Stimulated activated CD8-positive, alpha-beta memory T cell treated with anti-CD3 and anti-CD28 coated beads, Interleukin-15, amount 100 ng/mL, for 4 hours (primary cell): ENCODE results near the gene PDGFB.

Source experiments
- DNase-seq, 2 donors: peaks; one replicate each; pipeline ENCODE4 v3.0.0-alpha.2; 2020; ENCODE audit warnings: low read depth in 2 of 2

PDGFB gene

DNA sequence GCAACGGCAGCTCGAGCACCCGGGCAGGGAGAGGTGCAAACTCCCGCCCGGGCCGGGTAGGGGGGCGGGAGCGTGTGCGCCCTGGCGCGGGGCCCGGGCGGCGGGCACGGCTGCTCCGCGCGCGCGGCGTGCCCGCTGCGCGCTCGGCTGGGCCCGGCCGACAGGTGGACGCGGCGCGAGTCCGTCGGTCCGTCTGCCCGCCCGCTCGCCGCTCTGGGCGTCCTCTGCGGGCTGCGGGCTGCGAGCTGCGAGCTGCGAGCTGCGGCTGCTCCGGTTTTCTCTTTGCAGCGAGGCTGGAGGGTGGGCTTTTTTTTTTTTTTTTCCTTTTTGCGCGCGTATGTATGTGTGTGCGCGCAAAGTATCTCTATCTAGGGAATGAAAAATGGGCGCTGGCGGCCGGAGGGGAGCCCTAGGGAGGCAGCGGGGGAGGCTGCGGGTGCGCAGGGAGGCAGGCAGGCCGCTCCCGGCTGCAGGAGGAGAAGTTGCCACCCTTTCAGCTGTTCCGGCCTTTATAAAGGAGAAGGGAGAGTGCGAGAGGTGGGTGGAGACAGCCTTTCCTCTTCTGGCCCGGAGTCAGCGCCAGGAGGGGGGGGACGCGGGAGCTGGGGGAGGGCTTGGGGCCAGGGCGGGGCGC lies at the start of gene PDGFB:
PDGFB (minus strand) TSS at position 487 of the 634 bp plus-strand sequence. CDS start 1,019 bp downstream, outside the sequence.
- no peak for DNase-seq

DNA sequence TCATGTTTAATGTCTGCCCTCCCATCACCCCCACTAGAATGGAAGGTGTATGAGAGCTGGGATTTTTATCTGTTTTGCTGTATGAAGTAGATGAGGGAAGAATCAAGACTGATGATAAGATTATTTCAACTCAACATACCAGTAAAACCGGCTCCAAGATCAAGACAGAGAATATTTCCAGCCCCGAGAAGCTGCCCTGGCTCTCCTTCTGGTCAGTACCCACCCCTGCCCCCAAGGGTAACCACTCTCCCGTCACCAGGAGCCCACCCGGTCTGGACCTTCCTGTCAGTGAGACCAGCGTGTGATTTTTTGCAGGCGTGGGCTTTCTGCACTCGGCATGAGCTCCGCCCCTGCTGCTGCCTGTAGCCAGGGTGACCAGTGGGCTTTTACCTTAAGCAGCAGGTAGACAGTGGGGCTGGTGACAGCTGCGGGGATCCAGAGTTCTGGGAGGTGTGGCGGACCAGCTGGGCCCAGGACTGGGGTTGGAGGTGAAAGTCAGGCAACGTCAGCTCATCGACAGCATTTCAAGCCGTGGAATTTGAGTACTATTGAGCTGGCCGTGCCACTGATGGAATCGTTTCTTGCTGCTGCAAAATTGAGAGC lies 49.1 kb upstream of the PDGFB start:
- DNase-seq, result no peak

GRCh38 chr22:39292561-39293074 lies 47.8 kb upstream of the PDGFB start:
- DNase-seq, result no peak

GRCh38 chr22:39292031-39292462 lies 47.3 kb upstream of the PDGFB start:
- DNase-seq, result no peak

DNA sequence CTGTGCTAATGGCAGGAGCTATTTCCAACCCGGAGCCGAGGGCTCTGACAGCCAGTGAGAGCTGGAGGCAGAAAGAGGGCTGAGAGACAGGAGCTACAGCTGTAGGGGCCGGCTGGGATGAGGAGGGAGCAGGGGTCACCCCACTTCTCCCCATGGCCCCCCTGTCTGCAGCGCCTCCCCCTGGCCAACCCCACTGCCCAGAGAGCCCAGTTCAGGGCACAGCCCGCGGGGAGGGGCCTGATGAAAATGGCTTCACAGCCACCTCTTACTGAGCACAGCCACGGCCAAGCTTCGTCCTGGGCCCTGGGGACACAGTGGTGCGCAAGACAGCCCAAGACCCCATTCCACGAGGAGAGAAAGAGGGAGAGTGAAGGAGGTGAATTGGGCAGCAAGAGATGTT lies 46.7 kb upstream of the PDGFB start:
- DNase-seq, result no peak

- no peak for DNase-seq
Measured at GRCh38 chr22:39290724-39291161, 46.0 kb upstream of the PDGFB start.

- no peak for DNase-seq
Measured at GRCh38 chr22:39289975-39290720, 45.4 kb upstream of the PDGFB start.

DNA sequence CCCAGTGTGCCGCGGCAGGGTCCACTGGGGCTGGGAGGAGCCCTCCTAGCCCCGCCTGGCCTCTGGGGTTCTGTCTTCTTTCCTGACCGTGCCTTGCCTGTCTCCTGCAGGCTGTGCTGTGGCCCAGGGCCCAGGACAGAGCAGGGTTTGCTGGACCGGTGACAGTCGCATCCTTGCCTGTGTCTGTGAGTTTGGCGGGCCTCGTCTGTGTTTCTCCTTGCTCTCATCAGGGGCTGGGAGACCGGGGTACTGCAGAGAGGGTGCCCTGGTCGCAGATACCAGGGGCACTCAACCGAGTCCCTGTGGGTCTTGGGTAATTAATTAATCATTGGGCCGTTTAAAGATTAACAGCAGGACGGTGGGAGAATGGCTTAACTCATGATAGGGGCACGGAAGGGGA lies 44.8 kb upstream of the PDGFB start:
- DNase-seq, result no peak

DNA sequence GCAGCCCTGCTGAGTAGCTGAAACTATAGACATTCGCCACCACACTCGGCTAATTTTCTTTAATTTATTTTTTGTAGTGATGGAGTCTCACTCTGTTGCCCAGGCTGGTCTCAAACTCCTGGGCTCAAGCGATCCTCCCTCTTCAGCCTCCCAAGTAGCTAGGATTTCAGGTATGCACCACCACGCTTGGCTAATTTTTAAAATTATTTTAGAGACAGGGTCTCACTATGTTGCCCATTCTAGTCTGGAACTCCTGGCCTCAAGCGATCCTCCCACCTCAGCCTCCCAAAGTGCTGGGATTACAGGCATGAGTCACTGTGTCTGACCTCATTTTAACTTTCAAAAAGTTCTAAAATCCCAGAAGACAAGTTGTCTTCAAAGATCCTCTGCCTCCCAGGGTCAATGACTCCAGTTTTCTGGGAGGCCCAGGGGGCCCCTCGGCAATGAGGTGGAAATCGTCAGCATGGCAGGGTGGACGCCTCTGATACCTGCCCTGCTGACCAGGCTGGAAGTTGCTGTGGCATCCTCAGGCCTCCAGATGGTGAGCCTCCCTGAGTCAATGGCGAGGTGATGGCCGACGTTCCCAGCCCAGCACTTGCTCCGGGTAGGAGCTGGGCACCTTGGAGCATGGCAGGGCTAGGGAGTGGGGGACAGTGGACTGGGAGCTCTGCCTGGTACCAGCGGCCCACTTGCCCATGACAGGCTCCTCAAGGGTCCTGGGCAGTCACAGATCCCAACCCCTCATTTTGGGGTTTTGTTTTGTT lies 43.5 kb upstream of the PDGFB start:
- DNase-seq, result no peak

DNA sequence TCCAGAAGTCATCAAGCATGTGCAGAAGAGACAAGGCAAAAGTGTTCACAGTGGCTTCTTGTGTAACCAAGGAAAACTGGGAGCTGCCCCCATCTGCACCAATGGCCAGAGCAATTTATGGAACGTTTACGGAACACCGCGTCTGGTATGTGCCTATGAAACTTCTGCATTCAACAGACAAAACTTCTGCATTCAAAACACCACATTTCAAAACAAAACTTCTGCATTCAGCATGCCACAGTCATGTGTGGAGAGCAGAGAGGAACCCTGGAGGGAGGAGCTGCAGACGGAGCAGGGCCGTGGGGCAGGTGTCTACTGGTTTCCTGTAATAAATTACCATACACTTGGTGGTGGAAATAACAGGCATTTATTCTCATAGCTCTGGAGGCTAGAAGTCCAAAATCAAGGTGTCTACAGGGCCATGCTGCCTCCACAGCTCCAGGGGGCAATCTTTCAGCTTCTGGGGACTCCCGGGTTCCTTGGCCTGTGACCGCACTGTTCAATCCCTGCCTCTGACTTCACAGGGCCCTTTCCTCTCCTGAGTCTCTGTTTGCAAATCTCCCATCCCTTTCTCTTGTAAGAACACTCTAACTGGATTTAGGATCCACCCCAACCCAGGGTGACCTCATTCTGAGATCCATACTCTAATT lies 42.4 kb upstream of the PDGFB start:
- DNase-seq, result no peak

- DNase-seq, result no peak
Measured at GRCh38 chr22:39284983-39285382, 40.2 kb upstream of the PDGFB start.

DNA sequence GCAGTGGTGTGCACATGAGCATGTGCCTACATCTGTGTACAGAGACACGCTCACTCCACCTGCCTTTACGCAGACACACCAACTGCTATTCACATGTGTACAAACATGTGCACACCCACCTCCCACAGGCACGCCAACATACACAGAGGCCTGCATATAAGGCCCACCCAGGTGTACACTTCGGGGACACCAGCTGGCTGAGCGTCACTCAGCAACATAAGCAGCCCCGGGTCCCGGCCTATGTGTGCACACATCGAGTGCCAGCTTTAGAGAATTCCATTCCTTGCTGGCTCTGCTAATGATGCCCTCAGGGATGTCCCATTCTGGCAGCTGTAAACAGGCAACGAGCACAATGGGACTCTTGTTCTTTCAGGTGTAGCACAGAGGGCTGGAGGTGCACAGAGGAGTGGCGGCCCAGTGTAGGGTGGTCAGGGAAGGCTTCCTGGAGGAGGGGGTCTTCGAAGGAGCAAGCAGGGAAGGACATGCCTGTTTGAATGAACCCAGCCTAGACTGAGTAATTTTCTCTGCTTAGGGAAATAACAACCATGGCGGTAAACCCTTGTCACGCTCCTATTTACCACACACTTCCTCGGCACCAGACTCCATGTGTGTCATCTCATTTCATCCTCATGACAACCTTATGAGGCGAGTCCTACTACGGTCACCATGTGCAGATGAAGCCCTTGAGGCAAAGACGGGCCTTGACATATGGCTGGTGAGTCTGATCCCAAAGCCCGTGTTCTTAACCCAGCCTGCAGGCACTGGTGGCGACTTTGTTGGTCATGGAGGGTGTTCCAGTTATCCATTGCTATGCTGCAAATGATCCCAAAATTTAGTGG lies 39.6 kb upstream of the PDGFB start:
- no peak for DNase-seq

GRCh38 chr22:39283322-39284141 lies 38.8 kb upstream of the PDGFB start:
- no peak for DNase-seq

DNA sequence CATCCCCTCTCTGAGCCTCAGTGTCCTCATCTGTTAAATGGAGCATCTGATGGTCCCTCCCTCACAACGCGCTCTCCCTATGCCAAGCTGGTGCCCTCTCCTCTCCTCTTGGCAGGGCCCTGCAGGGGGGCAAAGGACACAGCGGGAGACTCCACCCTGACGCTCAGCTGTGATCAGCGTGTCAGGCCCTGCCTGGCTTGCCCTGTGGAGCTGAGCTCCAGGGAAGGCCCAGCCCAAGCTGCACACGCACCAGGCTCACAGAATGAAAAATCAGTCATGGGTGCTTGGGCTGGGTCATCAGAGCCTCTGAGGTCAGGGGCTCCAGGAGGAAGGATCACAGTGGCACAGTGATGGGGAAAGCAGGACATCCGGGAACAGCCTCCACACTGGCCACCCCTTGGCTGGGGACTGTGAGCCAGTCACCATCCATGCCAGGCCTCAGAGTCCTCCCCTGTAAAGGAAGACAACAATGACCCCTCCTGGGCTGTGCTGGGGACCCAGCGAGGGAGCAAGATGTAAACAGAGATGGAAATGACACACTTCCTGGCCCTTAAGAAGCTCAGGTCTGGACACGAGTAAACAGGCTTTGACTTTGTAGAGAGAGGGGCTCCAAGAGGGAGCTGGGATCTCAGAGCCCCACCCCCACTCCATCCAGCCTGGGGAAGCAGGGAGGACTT lies 38.0 kb upstream of the PDGFB start:
- no peak for DNase-seq

DNA sequence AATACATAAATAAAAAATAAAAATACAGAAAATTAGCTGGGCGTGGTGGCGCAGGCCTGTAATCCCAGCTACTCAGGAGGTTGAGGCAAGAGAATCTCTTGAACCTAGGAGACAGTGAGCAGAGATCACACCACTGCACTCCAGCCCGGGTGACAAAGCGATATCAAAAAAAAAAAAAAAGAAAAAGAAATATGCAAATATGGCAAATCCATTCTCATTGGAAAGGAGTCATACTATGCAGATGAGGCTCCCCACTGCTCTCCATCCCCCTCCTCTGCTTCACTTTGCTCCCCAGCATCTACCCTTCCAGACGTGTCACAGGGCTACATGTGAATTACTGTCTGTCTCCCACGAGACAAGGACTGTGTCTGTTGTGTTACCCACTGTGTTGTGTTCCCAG lies 36.3 kb upstream of the PDGFB start:
- no peak for DNase-seq

DNA sequence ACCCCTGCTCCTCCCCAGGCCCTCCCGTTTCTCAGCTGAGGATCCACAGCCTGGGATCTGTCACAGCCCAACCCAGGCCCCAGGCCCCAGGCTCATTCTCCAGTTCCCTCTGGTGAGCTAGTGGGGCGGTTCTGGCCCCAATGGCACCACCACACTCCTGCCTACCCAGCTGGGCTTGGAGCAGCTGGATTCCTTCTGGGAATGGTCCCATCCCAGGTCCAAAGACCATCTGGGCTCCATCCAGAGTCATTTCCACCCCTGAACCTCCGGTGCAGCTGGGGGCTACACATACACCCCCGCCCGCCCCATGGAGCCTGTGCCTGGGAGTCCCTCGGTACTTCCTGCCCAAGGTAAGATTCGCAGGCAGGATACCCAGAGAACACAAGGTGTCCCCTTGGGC lies 35.5 kb upstream of the PDGFB start:
- no peak for DNase-seq

DNA sequence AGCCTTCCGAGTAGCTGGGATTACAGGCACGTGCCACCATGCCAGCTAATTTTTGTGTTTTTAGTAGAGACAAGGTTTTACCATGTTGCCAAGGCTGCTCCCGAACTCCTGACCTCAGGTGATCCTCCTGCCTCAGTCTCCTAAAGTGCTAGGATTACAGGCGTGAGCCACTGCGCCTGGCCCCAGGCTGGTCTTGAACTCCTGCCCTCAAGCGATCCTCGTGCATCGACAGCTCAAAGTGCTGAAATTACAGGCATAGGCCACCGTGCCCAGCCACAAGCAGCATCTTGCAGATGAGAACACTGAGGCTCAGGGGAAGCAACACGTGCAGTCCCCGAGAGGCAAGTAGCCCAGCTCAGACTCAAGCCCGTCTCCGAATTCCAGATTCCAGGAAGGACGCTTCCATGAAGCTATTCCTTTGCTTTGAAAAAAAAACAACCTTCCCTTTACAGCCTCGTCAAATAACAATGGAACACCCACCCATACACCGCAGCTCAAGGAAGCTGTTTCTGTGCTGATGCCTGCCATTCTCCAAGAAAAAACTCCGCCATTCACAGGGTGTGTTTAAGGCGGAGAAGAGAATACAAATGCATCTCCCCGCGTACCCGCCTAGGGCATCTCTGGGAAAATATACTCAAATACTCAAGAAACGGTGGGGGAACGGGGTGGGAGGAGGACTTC lies 34.5 kb upstream of the PDGFB start:
- no peak for DNase-seq

DNA sequence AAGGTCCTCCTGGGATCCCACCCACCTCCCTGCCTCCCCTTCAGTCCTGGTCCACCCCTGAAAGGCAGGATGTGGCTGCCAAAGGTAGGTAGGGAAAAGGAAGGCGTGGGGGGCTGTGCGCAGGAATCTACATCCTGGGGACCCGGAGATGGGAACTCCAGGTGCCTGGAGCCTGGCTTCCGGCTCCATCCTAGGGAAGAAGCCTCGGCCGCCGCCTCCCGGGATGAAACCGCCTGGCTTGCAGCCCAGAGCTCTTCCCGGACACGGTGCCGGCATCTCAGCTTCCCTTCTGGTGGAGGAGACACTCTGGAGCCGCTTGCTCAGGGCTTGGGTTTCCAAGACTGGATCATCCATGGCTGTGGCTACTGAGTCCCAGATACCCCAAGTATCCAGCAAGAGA lies 33.3 kb upstream of the PDGFB start:
- no peak for DNase-seq
